H1 (cell line): ENCODE measurements around the gene ZSCAN5A. TPM values are rescaled to one million over a fixed set of nuclear protein-coding genes. Genes with fewer than 3 reads are reported as not detected.

ENCODE experiments used
- CTCF ChIA-PET: fragments of 300-600 bp; sonication (Branson Sonifier 250); formaldehyde crosslinking; loops from one replicate; lab custom pipeline; 2021; ENCODE audit not compliant: partially characterized antibody; lab: Charles Lee
- POLR2A ChIA-PET: fragments of 300-600 bp; sonication (Branson Sonifier 250); formaldehyde crosslinking; loops from one replicate; lab custom pipeline; 2021; ENCODE audit warnings: inconsistent platforms; ENCODE audit not compliant: partially characterized antibody; lab: Charles Lee
- DNase-seq, 2 experiments: peaks; one replicate each; pipeline versions ENCODE4 v3.0.0 to v3.0.0-alpha.2; 2010 to 2022; ENCODE audit warnings: low spot score in 2 of 2, low read depth in 1 of 2, mixed read lengths in 1 of 2
- FAIRE-seq: peaks from 2 replicates; lab custom pipeline; 2011; peaks lifted over from hg19 to GRCh38; lab: Jason Lieb, UNC
- H2AFZ ChIP-seq: 2 replicates; pipeline ENCODE4 v1.8.1; 2012; ENCODE audit warnings: low read length, inconsistent platforms
- H2AK5ac ChIP-seq: 2 replicates; pipeline ENCODE4 v1.6.1; 2013; ENCODE audit warnings: low read depth, low read length
- H2BK120ac ChIP-seq: replicated peaks from 2 replicates; pipeline ENCODE3; 2013; ENCODE audit warnings: low read depth, low read length, inconsistent platforms
- H2BK12ac ChIP-seq: 2 replicates; pipeline ENCODE4 v1.6.1; 2013; ENCODE audit warnings: low read depth, low read length
- H2BK15ac ChIP-seq: 2 replicates; pipeline ENCODE4 v1.6.1; 2013; ENCODE audit warnings: low read length
- H2BK20ac ChIP-seq: 2 replicates; pipeline ENCODE4 v1.6.1; 2013; ENCODE audit warnings: low read length
- H2BK5ac ChIP-seq: 2 replicates; pipeline ENCODE4 v1.6.1; 2013; ENCODE audit warnings: low read depth, low read length
- H3K14ac ChIP-seq: 2 replicates; pipeline ENCODE4 v1.6.1; 2013; ENCODE audit warnings: inconsistent platforms; ENCODE audit not compliant: insufficient read length
- H3K18ac ChIP-seq: 2 replicates; pipeline ENCODE4 v1.6.1; 2013; ENCODE audit warnings: low read length; ENCODE audit errors: extremely low read depth
- H3K23ac ChIP-seq: 2 replicates; pipeline ENCODE4 v1.6.1; 2013; ENCODE audit warnings: inconsistent platforms; ENCODE audit not compliant: insufficient read length
- H3K23me2 ChIP-seq: 2 replicates; pipeline ENCODE4 v1.6.1; 2013; ENCODE audit warnings: low read depth, low read length
- H3K27ac ChIP-seq: 2 replicates; pipeline ENCODE4 v1.6.1; 2011; ENCODE audit warnings: low read depth, low read length, inconsistent platforms
- H3K27me3 ChIP-seq, 4 experiments: replicated peaks in 1 of 4; 1 replicate in 1 of 4; 2 replicates in 3 of 4; pipeline versions ENCODE4 v1.6.1 to v1.8.1; 2011 to 2013; ENCODE audit warnings: low read length in 3 of 4, mild to moderate bottlenecking in 3 of 4, inconsistent platforms in 2 of 4, mixed read lengths in 2 of 4, moderate library complexity in 1 of 4; ENCODE audit not compliant: control insufficient read depth in 3 of 4, insufficient read depth in 3 of 4; ENCODE audit errors: extremely low read depth in 1 of 4
- H3K36me3 ChIP-seq, 4 experiments: 2 replicates each; pipeline versions ENCODE4 v1.6.1 to v1.8.1; 2011 to 2013; ENCODE audit warnings: mild to moderate bottlenecking in 4 of 4, low read length in 3 of 4, moderate library complexity in 2 of 4, control low read depth in 1 of 4, inconsistent platforms in 1 of 4; ENCODE audit not compliant: insufficient read depth in 4 of 4, control insufficient read depth in 2 of 4
- H3K4ac ChIP-seq: replicated peaks from 2 replicates; pipeline ENCODE3; 2013; ENCODE audit warnings: low read length, low read depth, mixed read lengths, inconsistent platforms; ENCODE audit not compliant: insufficient read length
- H3K4me1 ChIP-seq, 4 experiments: replicated peaks in 1 of 4; 1 replicate in 1 of 4; 2 replicates in 3 of 4; pipeline versions ENCODE4 v1.6.1 to v1.8.1; 2011 to 2013; ENCODE audit warnings: low read length in 3 of 4, inconsistent platforms in 2 of 4, mixed read lengths in 1 of 4; ENCODE audit not compliant: insufficient read depth in 4 of 4, control insufficient read depth in 3 of 4
- H3K4me2 ChIP-seq, 2 experiments: 2 replicates each; pipeline versions ENCODE4 v1.6.1 to v1.8.1; 2011 to 2013; ENCODE audit warnings: low read depth in 2 of 2, low read length in 2 of 2, control low read depth in 1 of 2, inconsistent platforms in 1 of 2, mild to moderate bottlenecking in 1 of 2; ENCODE audit not compliant: insufficient read depth in 1 of 2
- H3K4me3 ChIP-seq, 4 experiments: fragments of 200-600, 300-600 bp in 1 of 4; sonication (generic), shearing (Covaris generic), sonication (Bioruptor Twin) in 1 of 4; 2 replicates each; pipeline versions ENCODE4 v1.5.1 to v1.8.1; 2011 to 2016; ENCODE audit warnings: low read length in 4 of 4, low read depth in 3 of 4, control low read depth in 2 of 4, inconsistent platforms in 2 of 4, mild to moderate bottlenecking in 2 of 4, mixed read lengths in 1 of 4, moderate library complexity in 1 of 4; ENCODE audit not compliant: insufficient read depth in 2 of 4; ENCODE audit errors: extremely low read depth in 1 of 4
- H3K56ac ChIP-seq: replicated peaks from 2 replicates; pipeline ENCODE3; 2013; ENCODE audit warnings: low read depth, mild to moderate bottlenecking, mixed read lengths, low read length, inconsistent platforms; ENCODE audit not compliant: insufficient read length
- H3K79me1 ChIP-seq: 2 replicates; pipeline ENCODE4 v1.6.1; 2013; ENCODE audit warnings: low read depth, low read length, control low read depth
- H3K79me2 ChIP-seq, 2 experiments: 2 replicates each; pipeline versions ENCODE4 v1.6.1 to v1.8.1; 2012 to 2013; ENCODE audit warnings: low read length in 2 of 2, mild to moderate bottlenecking in 2 of 2, inconsistent platforms in 1 of 2; ENCODE audit not compliant: insufficient read depth in 2 of 2, control insufficient read depth in 1 of 2
- H3K9ac ChIP-seq, 4 experiments: replicated peaks in 1 of 4; 1 replicate in 1 of 4; 2 replicates in 3 of 4; pipeline versions ENCODE4 v1.6.1 to v1.8.1; 2011 to 2013; ENCODE audit warnings: low read depth in 3 of 4, low read length in 3 of 4, control low read depth in 2 of 4, mild to moderate bottlenecking in 2 of 4, moderate library complexity in 2 of 4, inconsistent platforms in 1 of 4; ENCODE audit errors: extremely low read depth in 1 of 4
- H3K9me3 ChIP-seq, 2 experiments: 2 replicates each; pipeline versions ENCODE4 v1.6.1 to v1.8.1; 2012 to 2013; ENCODE audit warnings: mild to moderate bottlenecking in 2 of 2, moderate library complexity in 2 of 2, control low read depth in 1 of 2, inconsistent platforms in 1 of 2, low read depth in 1 of 2, low read length in 1 of 2, mixed read lengths in 1 of 2; ENCODE audit not compliant: insufficient read depth in 2 of 2
- H4K20me1 ChIP-seq, 2 experiments: replicated peaks in 1 of 2; 2 replicates each; pipeline versions ENCODE3 to v1.8.1; 2011 to 2013; ENCODE audit warnings: inconsistent platforms in 2 of 2, low read length in 2 of 2, mild to moderate bottlenecking in 1 of 2; ENCODE audit not compliant: insufficient read depth in 2 of 2, control insufficient read depth in 1 of 2
- H4K5ac ChIP-seq: 2 replicates; pipeline ENCODE4 v1.6.1; 2013; ENCODE audit warnings: low read length, low read depth, mixed read lengths, inconsistent platforms; ENCODE audit not compliant: insufficient read length
- H4K8ac ChIP-seq: 2 replicates; pipeline ENCODE4 v1.8.0; 2013; ENCODE audit warnings: mild to moderate bottlenecking, moderate library complexity, low read length, inconsistent platforms; ENCODE audit not compliant: insufficient read depth; ENCODE audit errors: extremely low read depth
- H4K91ac ChIP-seq: replicated peaks from 2 replicates; pipeline ENCODE3; 2013; ENCODE audit warnings: low read length, mixed read lengths, inconsistent platforms; ENCODE audit not compliant: insufficient read length
- MAFK ChIP-seq: IDR thresholded peaks from 2 replicates; pipeline ENCODE4 v1.6.1; 2012; ENCODE audit warnings: low read depth, mild to moderate bottlenecking, improper control_type of control experiment, low read length
- WGBS, 2 experiments: shearing (Covaris generic) in 1 of 2; methylation state at CpG; one replicate each; pipeline versions ENCODE4 v1.1.6 to v1.1.7; 2013 to 2015; ENCODE audit warnings: low lambda C conversion rate in 2 of 2, mixed read lengths in 2 of 2, inconsistent platforms in 1 of 2, low coverage in 1 of 2, missing lambda C conversion rate in 1 of 2; ENCODE audit not compliant: insufficient replicate concordance in 2 of 2, insufficient coverage in 1 of 2, insufficient read length in 1 of 2; ENCODE audit errors: extremely low coverage in 1 of 2, missing lambda C conversion rate in 1 of 2; 5-methylcytosine and 5-hydroxymethylcytosine counted together
- polyA plus RNA-seq, 7 experiments: library from polyadenylated mRNA; depleted of rRNA in 3 of 7; stranded (reverse) in 5 of 7; unstranded in 2 of 7; fragments of >200 nt in 5 of 7; fragments of 200-250 nt in 2 of 7; gene quantifications; 1 replicate in 5 of 7; 2 replicates in 1 of 7; 4 replicates in 1 of 7; pipeline versions ENCODE4 v1.2.1 to v1.2.3, GENCODE V29; 2011 to 2013; ENCODE audit warnings: missing spikeins in 2 of 7, mixed read lengths in 2 of 7
- total RNA-seq: library from RNA; stranded (reverse); fragmentation: NEBNext Ultra II Directional; extraction: Animal tissue kit (Norgen Biotek cat#: 25700); gene quantifications from 2 replicates; pipeline ENCODE4 v1.2.1, GENCODE V29; 2021

The ZSCAN5A gene
- total and polyA plus RNA-seq, 2 of the 8 experiments (the other 6 are each of a cell fraction or from before 2014, with no cell fraction given), result 8.6 to 11.0 TPM

- no peak overlapping the region for H2AK5ac ChIP-seq
- TF ChIP-seq MAFK, result no peak
- no peak overlapping the region for H4K91ac ChIP-seq
- H3K9ac ChIP-seq, result no peak overlapping the region
- no peak overlapping the region for H3K4me3 ChIP-seq
- no peak overlapping the region for H3K23ac ChIP-seq
- no peak overlapping the region for H2BK12ac ChIP-seq
- ChIA-PET POLR2A (interaction anchor here (0.6 to 1.2 kb wide), 2 partner anchors 12 to 112 kb away, joined by 3 to 4 read pairs; no protein-coding TSS in a partner anchor), CTCF (interaction anchor here (0.6 to 2.8 kb wide), 6 partner anchors 10 to 517 kb away, joined by 3 to 23 read pairs (median 3); no protein-coding TSS in a partner anchor)
- no peaks in the 10 kb centered on the region for H3K79me1 ChIP-seq
- WGBS, 2 experiments, result 80% methylated on average over 3 of the region's 3 CpGs; no CpG with 5 or more reads in 1 of the 2 experiments
- no peak overlapping the region for H3K18ac ChIP-seq
- no peak overlapping the region for H3K14ac ChIP-seq
- H4K8ac ChIP-seq, result no peak overlapping the region
- H3K36me3 ChIP-seq, result no peaks in the 10 kb centered on the region
- H2AFZ ChIP-seq, result no peak overlapping the region
- H3K23me2 ChIP-seq, result no peaks in the 10 kb centered on the region
- H3K4me2 ChIP-seq, result no peak overlapping the region
- peaks cover 0 to 1% of the 10 kb centered on the region in 2 experiments for H4K20me1 ChIP-seq
- H2BK15ac ChIP-seq, result no peak overlapping the region
- H3K27me3 ChIP-seq, result no peaks in the 10 kb centered on the region
- no peak overlapping the region for H3K4ac ChIP-seq
- no peak overlapping the region for H2BK120ac ChIP-seq
- H2BK20ac ChIP-seq, result no peak overlapping the region
- H2BK5ac ChIP-seq, result no peak overlapping the region
- no peak for DNase-seq
- no peaks in the 10 kb centered on the region for H3K4me1 ChIP-seq
- no peak overlapping the region for H3K27ac ChIP-seq
- FAIRE-seq, result no peak
- H3K9me3 ChIP-seq, result no peaks in the 10 kb centered on the region
- no peaks in the 10 kb centered on the region for H3K79me2 ChIP-seq
- no peak overlapping the region for H3K56ac ChIP-seq
- H4K5ac ChIP-seq, result no peak overlapping the region
Measured at GRCh38 chr19:56299688-56300087, 15.0 kb downstream of the ZSCAN5A start.
